Hematopoietic multipotent progenitor cell treated with erythropoietin and hydrocortisone succinate and interleukin-3 and kit ligand, for 17 days (in vitro differentiated cells): Measurements from ENCODE around the gene SH3PXD2A.
A peak's percentile ranks its signal among the peaks of the same experiment; 100 is the strongest.

Experiments used
- DNase-seq: peaks from one replicate; pipeline ENCODE4 v3.0.0-alpha.2; 2015; ENCODE audit warnings: low spot score

Gene SH3PXD2A

GRCh38 chr10:103683851-103684250, 171.5 kb downstream of the SH3PXD2A start:
- no peak for DNase-seq

- no peak for DNase-seq
Observed at GRCh38 chr10:103682631-103683030, 172.7 kb downstream of the SH3PXD2A start.

- no peak for DNase-seq
Observed at GRCh38 chr10:103681617-103682399, 173.6 kb downstream of the SH3PXD2A start.

- DNase-seq = no peak
Observed at GRCh38 chr10:103680869-103681236, 174.5 kb downstream of the SH3PXD2A start.

GRCh38 chr10:103679096-103679790, 176.1 kb downstream of the SH3PXD2A start:
- no peak for DNase-seq

- no peak for DNase-seq
Observed at GRCh38 chr10:103678178-103678526, 177.2 kb downstream of the SH3PXD2A start.

- DNase-seq = no peak
Observed at GRCh38 chr10:103677486-103678177, 177.7 kb downstream of the SH3PXD2A start.

GRCh38 chr10:103676851-103677417, 178.4 kb downstream of the SH3PXD2A start:
- DNase-seq = no peak

GRCh38 chr10:103676058-103676785, 179.2 kb downstream of the SH3PXD2A start:
- no peak for DNase-seq

- DNase-seq = no peak
Observed at GRCh38 chr10:103673606-103674005, 181.8 kb downstream of the SH3PXD2A start.

- DNase-seq = no peak
Observed at GRCh38 chr10:103672345-103672744, 183.0 kb downstream of the SH3PXD2A start.

- DNase-seq = no peak
Observed at GRCh38 chr10:103671126-103671895, 184.1 kb downstream of the SH3PXD2A start.

- no peak for DNase-seq
Observed at GRCh38 chr10:103669944-103670343, 185.4 kb downstream of the SH3PXD2A start.

GRCh38 chr10:103669243-103669929, 186.0 kb downstream of the SH3PXD2A start:
- no peak for DNase-seq

GRCh38 chr10:103668351-103669242, 186.8 kb downstream of the SH3PXD2A start:
- DNase-seq = no peak

GRCh38 chr10:103667356-103667755, 188.0 kb downstream of the SH3PXD2A start:
- no peak for DNase-seq

GRCh38 chr10:103666762-103667150, 188.6 kb downstream of the SH3PXD2A start:
- no peak for DNase-seq

- peak; percentile 59 for DNase-seq
Observed at GRCh38 chr10:103666087-103666761, 189.2 kb downstream of the SH3PXD2A start.
